Endodermal cell (in vitro differentiated cells): Measurements from ENCODE around the gene TAX1BP1. TPM values are rescaled to one million over a fixed set of nuclear protein-coding genes. Genes with fewer than 3 reads are reported as not detected.

Source experiments
- DNase-seq: peaks from one replicate; pipeline ENCODE4 v3.0.0-alpha.2; 2017
- H3K27ac ChIP-seq: 2 replicates; pipeline ENCODE4 v1.5.1; 2013; ENCODE audit warnings: mild to moderate bottlenecking, low read depth, low read length, moderate library complexity
- H3K27me3 ChIP-seq: 2 replicates; pipeline ENCODE4 v1.6.1; 2013; ENCODE audit warnings: mild to moderate bottlenecking, low read length, moderate library complexity; ENCODE audit not compliant: insufficient read depth, control insufficient read depth, poor library complexity, severe bottlenecking
- H3K36me3 ChIP-seq: 2 replicates; pipeline ENCODE4 v1.7.0; 2013; ENCODE audit warnings: mild to moderate bottlenecking, low read length, moderate library complexity; ENCODE audit not compliant: control insufficient read depth, insufficient read depth
- H3K4me1 ChIP-seq: one replicate; pipeline ENCODE4 v1.7.0; 2013; ENCODE audit warnings: low read length; ENCODE audit not compliant: control insufficient read depth, insufficient read depth
- H3K4me3 ChIP-seq: 2 replicates; pipeline ENCODE4 v1.5.1; 2013; ENCODE audit warnings: mild to moderate bottlenecking, low read length, moderate library complexity
- H3K9ac ChIP-seq: 2 replicates; pipeline ENCODE4 v1.6.1; 2013; ENCODE audit warnings: mild to moderate bottlenecking, low read length, moderate library complexity; ENCODE audit not compliant: poor library complexity, severe bottlenecking; ENCODE audit errors: extremely low read depth
- H3K9me3 ChIP-seq: 2 replicates; pipeline ENCODE4 v1.6.1; 2013; ENCODE audit warnings: mild to moderate bottlenecking, low read length, moderate library complexity; ENCODE audit not compliant: control insufficient read depth
- H3K27ac Mint-ChIP-seq: 2 replicates; pipeline ENCODE4 v1.8.0; 2020; ENCODE audit warnings: mixed read lengths
- H3K27me3 Mint-ChIP-seq: 2 replicates; pipeline ENCODE4 v1.8.0; 2021; ENCODE audit warnings: mild to moderate bottlenecking, mixed read lengths; ENCODE audit not compliant: insufficient read depth
- H3K36me3 Mint-ChIP-seq: 2 replicates; pipeline ENCODE4 v1.8.0; 2020; ENCODE audit warnings: low read depth, mixed read lengths
- H3K4me1 Mint-ChIP-seq: 2 replicates; pipeline ENCODE4 v1.8.0; 2020; ENCODE audit warnings: mixed read lengths
- H3K4me3 Mint-ChIP-seq: 2 replicates; pipeline ENCODE4 v1.8.0; 2020; ENCODE audit warnings: mild to moderate bottlenecking, moderate library complexity, mixed read lengths
- H3K9me3 Mint-ChIP-seq: 2 replicates; pipeline ENCODE4 v1.8.0; 2020; ENCODE audit warnings: mild to moderate bottlenecking, mixed read lengths
- WGBS, 2 experiments: methylation state at CpG; one replicate each; pipeline versions ENCODE4 v1.1.5 to v1.1.7; 2013; ENCODE audit warnings: missing lambda C conversion rate in 2 of 2, mixed read lengths in 1 of 2; ENCODE audit not compliant: insufficient coverage in 1 of 2, insufficient read length in 1 of 2; 5-methylcytosine and 5-hydroxymethylcytosine counted together
- total RNA-seq, 2 donors: library from RNA; stranded (reverse); fragmentation: NEBNext Ultra II Directional in 1 of 2; extraction: Animal tissue kit (Norgen Biotek cat#: 25700) in 1 of 2; gene quantifications; 2 replicates in 1 of 2; 3 replicates in 1 of 2; pipeline ENCODE4 v1.2.1, GENCODE V29; 2021
- TF ChIP-seq, protein P1 (sequence below): fragments of 200-600 bp; sonication (generic); conservative IDR thresholded peaks from 2 replicates; pipeline ENCODE4 v1.5.0; 2021; ENCODE audit warnings: antibody characterized with exemption, mild to moderate bottlenecking

TAX1BP1 gene
- total RNA-seq, 2 donors from 2014 or later: 100 to 114 TPM

DNA sequence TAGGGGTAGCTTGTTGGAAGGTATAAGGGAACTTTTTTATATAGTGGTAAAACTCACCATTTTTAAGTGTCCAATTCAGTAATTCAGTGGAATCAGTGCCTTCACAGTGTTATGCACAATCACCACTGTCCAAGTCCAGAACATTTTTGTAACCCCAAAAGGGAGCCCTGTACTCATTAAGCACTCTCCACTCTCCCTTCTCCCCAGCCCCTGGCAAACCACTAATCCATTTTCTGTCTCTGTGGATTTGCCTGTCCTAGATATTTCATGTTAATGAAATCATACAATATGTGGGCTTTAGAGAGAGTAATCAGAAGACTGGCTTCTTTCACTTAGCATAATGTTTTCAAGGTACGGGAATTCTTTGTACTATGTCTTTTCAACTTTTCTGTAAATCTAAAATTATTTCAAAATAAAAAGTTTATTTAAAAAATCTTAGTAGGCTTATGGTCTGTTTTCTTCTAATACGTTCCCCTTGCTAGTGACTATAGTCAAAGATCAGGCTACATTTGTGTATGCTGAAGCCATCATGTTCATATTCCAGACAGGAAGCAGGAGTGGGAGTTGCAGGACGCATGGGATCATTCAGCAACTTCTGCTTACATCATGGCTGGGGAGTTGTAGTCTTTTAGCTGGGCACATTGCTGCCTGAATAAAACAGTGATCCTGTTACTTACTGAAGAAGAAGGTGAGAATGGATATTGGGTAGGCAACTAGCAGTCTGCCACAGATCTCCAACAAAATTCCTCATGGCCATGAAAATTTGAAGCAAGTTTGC lies 35.4 kb upstream of the TAX1BP1 start:
- Histone ChIP-seq H3K9ac (no peak overlapping the region), H3K27ac (no peak overlapping the region), H3K9me3 (no peaks in the 10 kb centered on the region), H3K27me3 (no peaks in the 10 kb centered on the region), H3K4me1 (no peaks in the 10 kb centered on the region), H3K36me3 (no peaks in the 10 kb centered on the region), H3K4me3 (no peak overlapping the region)
- H3K9me3 Mint-ChIP-seq: no peaks in the 10 kb centered on the region
- TF ChIP-seq, protein P1, sequence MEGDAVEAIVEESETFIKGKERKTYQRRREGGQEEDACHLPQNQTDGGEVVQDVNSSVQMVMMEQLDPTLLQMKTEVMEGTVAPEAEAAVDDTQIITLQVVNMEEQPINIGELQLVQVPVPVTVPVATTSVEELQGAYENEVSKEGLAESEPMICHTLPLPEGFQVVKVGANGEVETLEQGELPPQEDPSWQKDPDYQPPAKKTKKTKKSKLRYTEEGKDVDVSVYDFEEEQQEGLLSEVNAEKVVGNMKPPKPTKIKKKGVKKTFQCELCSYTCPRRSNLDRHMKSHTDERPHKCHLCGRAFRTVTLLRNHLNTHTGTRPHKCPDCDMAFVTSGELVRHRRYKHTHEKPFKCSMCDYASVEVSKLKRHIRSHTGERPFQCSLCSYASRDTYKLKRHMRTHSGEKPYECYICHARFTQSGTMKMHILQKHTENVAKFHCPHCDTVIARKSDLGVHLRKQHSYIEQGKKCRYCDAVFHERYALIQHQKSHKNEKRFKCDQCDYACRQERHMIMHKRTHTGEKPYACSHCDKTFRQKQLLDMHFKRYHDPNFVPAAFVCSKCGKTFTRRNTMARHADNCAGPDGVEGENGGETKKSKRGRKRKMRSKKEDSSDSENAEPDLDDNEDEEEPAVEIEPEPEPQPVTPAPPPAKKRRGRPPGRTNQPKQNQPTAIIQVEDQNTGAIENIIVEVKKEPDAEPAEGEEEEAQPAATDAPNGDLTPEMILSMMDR: no peak
- WGBS, 2 experiments: 93 to 100% methylated on average over 2 of the region's 3 CpGs
- no peak for DNase-seq
- peaks cover 11% of the 10 kb centered on the region for H3K4me1 Mint-ChIP-seq
- H3K4me3 Mint-ChIP-seq: no peak overlapping the region
- no peak overlapping the region for H3K27ac Mint-ChIP-seq
- H3K27me3 Mint-ChIP-seq: no peaks in the 10 kb centered on the region
- H3K36me3 Mint-ChIP-seq: no peaks in the 10 kb centered on the region

DNA sequence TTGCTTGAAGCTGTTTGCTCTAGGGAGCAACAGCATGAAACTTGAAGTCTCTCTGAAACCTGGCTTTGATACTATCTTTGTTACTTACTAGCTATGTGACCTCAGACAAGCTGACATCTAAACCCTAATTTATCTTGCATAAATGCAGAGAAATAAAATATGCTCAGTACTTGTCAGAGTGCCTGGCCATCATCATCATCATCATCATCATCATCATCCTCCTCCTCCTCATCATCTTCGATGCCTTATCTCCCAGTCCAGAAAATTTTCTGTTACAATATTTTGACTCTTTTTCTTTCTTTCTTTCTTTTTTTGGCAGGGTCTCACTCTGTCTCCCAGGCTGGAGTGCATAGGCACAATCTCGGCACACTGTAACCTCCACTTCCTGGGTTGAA lies 34.8 kb upstream of the TAX1BP1 start:
- Mint-ChIP-seq H3K4me1 (peaks cover 16% of the 10 kb centered on the region), H3K27me3 (no peaks in the 10 kb centered on the region), H3K27ac (no peak overlapping the region), H3K4me3 (no peak overlapping the region), H3K9me3 (no peaks in the 10 kb centered on the region), H3K36me3 (no peaks in the 10 kb centered on the region)
- no peaks in the 10 kb centered on the region for H3K4me1 ChIP-seq
- DNase-seq: no peak
- no peak overlapping the region for H3K27ac ChIP-seq
- H3K4me3 ChIP-seq: no peak overlapping the region
- no peak overlapping the region for H3K9ac ChIP-seq
- TF ChIP-seq, protein P1: no peak
- H3K27me3 ChIP-seq: no peaks in the 10 kb centered on the region
- H3K9me3 ChIP-seq: no peaks in the 10 kb centered on the region
- 93 to 95% methylated on average over 2 of the region's 2 CpGs for WGBS, 2 experiments
- H3K36me3 ChIP-seq: no peaks in the 10 kb centered on the region

DNA sequence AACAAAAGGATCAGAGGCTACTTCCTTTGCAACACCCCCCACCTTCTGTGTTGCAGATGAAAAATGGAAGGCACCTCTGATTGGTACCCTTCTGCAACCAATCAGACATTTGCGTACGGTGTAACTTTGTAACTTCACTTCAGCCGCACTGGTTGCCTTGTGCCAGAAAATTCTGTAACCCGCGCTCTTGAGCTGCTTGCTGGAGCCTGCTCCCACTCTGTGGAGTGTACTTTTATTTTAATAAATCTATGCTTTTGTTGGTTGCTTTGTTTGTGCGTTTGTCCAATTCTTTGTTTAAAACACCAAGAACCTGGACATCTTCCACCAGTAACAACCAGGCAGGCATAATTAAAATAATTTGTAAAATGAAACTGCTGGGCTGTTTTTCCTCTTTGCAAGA lies 31.5 kb upstream of the TAX1BP1 start:
- Histone ChIP-seq H3K27me3 (no peaks in the 10 kb centered on the region), H3K27ac (no peak overlapping the region), H3K9ac (no peak overlapping the region), H3K4me1 (no peaks in the 10 kb centered on the region), H3K4me3 (no peak overlapping the region), H3K9me3 (no peaks in the 10 kb centered on the region), H3K36me3 (no peaks in the 10 kb centered on the region)
- 98% methylated on average over 5 of the region's 6 CpGs; no CpG with 5 or more reads in 1 of the 2 experiments for WGBS, 2 experiments
- H3K27ac Mint-ChIP-seq: no peak overlapping the region
- peaks cover 4% of the 10 kb centered on the region for H3K4me1 Mint-ChIP-seq
- H3K36me3 Mint-ChIP-seq: no peaks in the 10 kb centered on the region
- H3K27me3 Mint-ChIP-seq: no peaks in the 10 kb centered on the region
- DNase-seq: no peak
- no peak overlapping the region for H3K4me3 Mint-ChIP-seq
- TF ChIP-seq, protein P1: no peak
- no peaks in the 10 kb centered on the region for H3K9me3 Mint-ChIP-seq
